Activated B cell treated with CpG ODN at 0.5 μM for 24 hours (primary cell): ENCODE data around the gene ZNF296. TPM values are rescaled to one million over a fixed set of nuclear protein-coding genes. Genes with fewer than 3 reads are reported as not detected.

Source experiments
- ATAC-seq: fragments of 200-7000 bp; cut with Tn5 transposase; one replicate; pipeline ENCODE4 v1.10.0; 2021; ENCODE audit warnings: low read depth, mild to moderate bottlenecking, moderate library complexity
- CTCF ChIA-PET: fragments of 350-600 bp; sonication (Branson Sonifier 250); formaldehyde crosslinking; loops from one replicate; lab custom pipeline; 2021; ENCODE audit warnings: antibody characterized with exemption; lab: Charles Lee
- POLR2A ChIA-PET: fragments of 350-600 bp; sonication (Branson Sonifier 250); formaldehyde crosslinking; loops from one replicate; lab custom pipeline; 2021; ENCODE audit warnings: antibody characterized with exemption; lab: Charles Lee
- DNase-seq: peaks from one replicate; pipeline ENCODE4 v3.0.0; 2022
- H3K27ac Mint-ChIP-seq: one replicate; pipeline ENCODE4 v1.8.0; 2020; ENCODE audit warnings: mixed read lengths
- H3K27me3 Mint-ChIP-seq: one replicate; pipeline ENCODE4 v1.8.0; 2021; ENCODE audit warnings: mixed read lengths
- H3K36me3 Mint-ChIP-seq: one replicate; pipeline ENCODE4 v1.8.0; 2021; ENCODE audit warnings: low read depth, mixed read lengths
- H3K4me1 Mint-ChIP-seq: one replicate; pipeline ENCODE4 v1.8.0; 2021; ENCODE audit warnings: mixed read lengths
- H3K4me3 Mint-ChIP-seq: one replicate; pipeline ENCODE4 v1.8.0; 2020; ENCODE audit warnings: mild to moderate bottlenecking, mixed read lengths
- H3K9me3 Mint-ChIP-seq: one replicate; pipeline ENCODE4 v1.8.0; 2020; ENCODE audit warnings: mixed read lengths
- intact Hi-C: fragments of 100-400 bp; cut with micrococcal nuclease; formaldehyde crosslinking; loops from one replicate; pipeline ENCODE4 v1.15.1; 2024
- total RNA-seq: library from RNA; stranded (reverse); gene quantifications from 2 replicates; pipeline ENCODE4 v1.2.3, GENCODE V29; 2022
- TF ChIP-seq, protein P1 (sequence below): fragments of 200-600 bp; IDR thresholded peaks from one replicate; pipeline ENCODE4 v1.8.0; 2022; ENCODE audit warnings: antibody characterized with exemption, mild to moderate bottlenecking

ZNF296 gene
- total RNA-seq, 1 donor from 2014 or later: 27.8 TPM

DNA sequence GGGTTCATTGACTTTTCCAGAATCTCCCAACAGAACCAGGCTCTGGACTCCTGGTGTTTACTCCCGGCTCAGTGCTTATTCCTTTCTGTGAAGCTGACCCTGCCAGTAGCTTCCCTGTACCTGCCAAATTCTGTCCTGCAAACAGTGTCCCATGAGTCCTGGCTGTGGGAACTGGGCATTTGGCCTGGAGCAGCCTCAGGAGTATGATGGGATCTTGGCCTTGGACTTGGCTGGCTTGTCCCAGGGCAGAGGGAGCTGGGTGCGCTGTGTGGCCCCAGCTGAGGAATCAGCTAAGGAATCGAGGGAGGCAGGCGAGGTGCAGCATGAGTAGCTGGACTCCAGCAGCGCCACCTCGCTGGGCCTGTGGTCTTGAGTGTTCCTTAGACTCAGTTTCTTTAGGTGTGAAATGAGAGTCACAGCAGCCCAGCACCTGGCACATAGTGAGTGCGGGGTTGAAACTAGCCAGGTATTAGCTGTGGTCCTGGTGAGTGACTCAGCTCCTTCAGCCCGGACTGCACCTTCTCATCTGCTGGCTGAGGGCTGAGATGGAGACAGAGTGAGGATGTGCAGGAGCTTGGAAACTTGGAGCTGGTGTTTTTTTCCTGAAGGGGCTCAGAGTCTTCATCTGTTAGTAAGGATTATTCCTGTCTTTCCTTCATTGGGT, 27.1 kb downstream of the ZNF296 start:
- ChIA-PET CTCF (interaction anchor here (0.7 to 2.1 kb wide), 3 partner anchors 11 to 48 kb away, joined by 3 to 7 read pairs (median 4); no protein-coding TSS in a partner anchor), POLR2A (interaction anchor here (0.9 to 1.1 kb wide), 2 partner anchors 10 to 47 kb away, joined by 3 to 4 read pairs; no protein-coding TSS in a partner anchor)
- ATAC-seq (no peak), DNase-seq (no peak)
- peaks cover 53% of the 10 kb centered on the region for H3K36me3 Mint-ChIP-seq
- no peak overlapping the region for H3K4me3 Mint-ChIP-seq
- no peaks in the 10 kb centered on the region for H3K27me3 Mint-ChIP-seq
- TF ChIP-seq, protein P1, sequence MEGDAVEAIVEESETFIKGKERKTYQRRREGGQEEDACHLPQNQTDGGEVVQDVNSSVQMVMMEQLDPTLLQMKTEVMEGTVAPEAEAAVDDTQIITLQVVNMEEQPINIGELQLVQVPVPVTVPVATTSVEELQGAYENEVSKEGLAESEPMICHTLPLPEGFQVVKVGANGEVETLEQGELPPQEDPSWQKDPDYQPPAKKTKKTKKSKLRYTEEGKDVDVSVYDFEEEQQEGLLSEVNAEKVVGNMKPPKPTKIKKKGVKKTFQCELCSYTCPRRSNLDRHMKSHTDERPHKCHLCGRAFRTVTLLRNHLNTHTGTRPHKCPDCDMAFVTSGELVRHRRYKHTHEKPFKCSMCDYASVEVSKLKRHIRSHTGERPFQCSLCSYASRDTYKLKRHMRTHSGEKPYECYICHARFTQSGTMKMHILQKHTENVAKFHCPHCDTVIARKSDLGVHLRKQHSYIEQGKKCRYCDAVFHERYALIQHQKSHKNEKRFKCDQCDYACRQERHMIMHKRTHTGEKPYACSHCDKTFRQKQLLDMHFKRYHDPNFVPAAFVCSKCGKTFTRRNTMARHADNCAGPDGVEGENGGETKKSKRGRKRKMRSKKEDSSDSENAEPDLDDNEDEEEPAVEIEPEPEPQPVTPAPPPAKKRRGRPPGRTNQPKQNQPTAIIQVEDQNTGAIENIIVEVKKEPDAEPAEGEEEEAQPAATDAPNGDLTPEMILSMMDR: no peak
- peaks cover 90% of the 10 kb centered on the region for H3K4me1 Mint-ChIP-seq
- H3K27ac Mint-ChIP-seq: peak overlapping the region; percentile 87
- no peaks in the 10 kb centered on the region for H3K9me3 Mint-ChIP-seq
- intact Hi-C loops: no loop called here

GRCh38 chr19:45047188-45047797, 29.0 kb downstream of the ZNF296 start:
- peaks cover 78% of the 10 kb centered on the region for H3K4me1 Mint-ChIP-seq
- no peaks in the 10 kb centered on the region for H3K9me3 Mint-ChIP-seq
- H3K27ac Mint-ChIP-seq: peak overlapping the region; percentile 91
- peak; percentile 73 for ATAC-seq
- POLR2A ChIA-PET: interaction anchor here (0.6 to 1.6 kb wide), 12 partner anchors 9 to 420 kb away, joined by 3 to 15 read pairs (median 4); partner anchors contain the start of genes BLOC1S3, CLASRP, CLPTM1 and PPP1R37
- CTCF ChIA-PET: interaction anchor here (0.7 to 3.1 kb wide), 4 partner anchors 10 to 58 kb away, joined by 3 to 11 read pairs (median 4); no protein-coding TSS in a partner anchor
- peak overlapping the region; percentile 83 for H3K4me3 Mint-ChIP-seq
- DNase-seq: no peak
- no peaks in the 10 kb centered on the region for H3K27me3 Mint-ChIP-seq
- intact Hi-C loops: loop anchor here (1.0 kb wide), 2 partner anchors 8 to 58 kb away; partner anchors contain the start of gene CLASRP
- TF ChIP-seq, protein P1: no peak
- H3K36me3 Mint-ChIP-seq: peaks cover 55% of the 10 kb centered on the region

GRCh38 chr19:45046355-45046754, 29.9 kb downstream of the ZNF296 start:
- Mint-ChIP-seq H3K9me3 (no peaks in the 10 kb centered on the region), H3K27me3 (no peaks in the 10 kb centered on the region), H3K27ac (peak overlapping the region; percentile 91), H3K4me1 (peaks cover 77% of the 10 kb centered on the region), H3K36me3 (peaks cover 59% of the 10 kb centered on the region), H3K4me3 (no peak overlapping the region)
- ChIA-PET POLR2A (interaction anchor here (0.6 to 1.6 kb wide), 7 partner anchors 10 to 541 kb away, joined by 3 to 7 read pairs (median 5); no protein-coding TSS in a partner anchor), CTCF (interaction anchor here (1.3 to 3.1 kb wide), 2 partner anchors 13 to 57 kb away, joined by 3 to 11 read pairs; no protein-coding TSS in a partner anchor)
- no peak for DNase-seq
- TF ChIP-seq, protein P1: no peak
- intact Hi-C loops: no loop called here
- no peak for ATAC-seq

GRCh38 chr19:45045671-45046353, 30.5 kb downstream of the ZNF296 start:
- Mint-ChIP-seq H3K4me3 (no peak overlapping the region), H3K27ac (peak overlapping the region; percentile 91)
- no peak for DNase-seq

More at GRCh38 chr19:45045671-45046353, 30.5 kb downstream of the ZNF296 start:
- TF ChIP-seq, protein P1: no peak
- Mint-ChIP-seq H3K4me1 (peaks cover 77% of the 10 kb centered on the region), H3K9me3 (no peaks in the 10 kb centered on the region), H3K36me3 (peaks cover 63% of the 10 kb centered on the region), H3K27me3 (no peaks in the 10 kb centered on the region)
- CTCF ChIA-PET: interaction anchor here (1.3 to 3.1 kb wide), 2 partner anchors 13 to 56 kb away, joined by 3 to 11 read pairs; no protein-coding TSS in a partner anchor
- intact Hi-C loops: no loop called here
- ATAC-seq: no peak
- POLR2A ChIA-PET: interaction anchor here (0.6 to 1.4 kb wide), 7 partner anchors 14 to 542 kb away, joined by 3 to 6 read pairs (median 4); no protein-coding TSS in a partner anchor
